Stimulated activated memory B cell treated with anti-CD40 and anti-IgM and Interleukin-4, amounts not matched to agents 10 μg/mL and 1 μg/mL and 100 μg/mL, for 72 hours (primary cell): Measurements from ENCODE around the gene SPOCK3.
"Not testable (repeated sequence)": the region's sequence is repeated elsewhere in the genome, so short reads cannot be mapped to it uniquely, and the experiment has no call there.

Experiments
- ATAC-seq: fragments of 150-1000 bp; cut with Tn5 transposase; 2 replicates; pipeline ENCODE4 v1.10.0; 2021
- H3K27ac Mint-ChIP-seq: one replicate; pipeline ENCODE4 v1.8.0; 2022; ENCODE audit warnings: mild to moderate bottlenecking, mixed read lengths
- H3K27me3 Mint-ChIP-seq: one replicate; pipeline ENCODE4 v1.8.0; 2022; ENCODE audit warnings: mixed read lengths
- H3K36me3 Mint-ChIP-seq: one replicate; pipeline ENCODE4 v1.8.0; 2022; ENCODE audit warnings: mixed read lengths
- H3K4me1 Mint-ChIP-seq: one replicate; pipeline ENCODE4 v1.8.0; 2022; ENCODE audit warnings: mixed read lengths
- H3K4me3 Mint-ChIP-seq: one replicate; pipeline ENCODE4 v1.8.0; 2022; ENCODE audit warnings: mild to moderate bottlenecking, moderate library complexity, mixed read lengths
- H3K9me3 Mint-ChIP-seq: one replicate; pipeline ENCODE4 v1.8.0; 2022; ENCODE audit warnings: mixed read lengths

SPOCK3 gene

GRCh38 chr4:166798126-166798525 lies 436.2 kb downstream of the SPOCK3 start:
- ATAC-seq: no peak
- Mint-ChIP-seq H3K4me3 (no peak overlapping the region), H3K36me3 (no peaks in the 10 kb centered on the region)

GRCh38 chr4:166777760-166778159 lies 456.5 kb downstream of the SPOCK3 start:
- Mint-ChIP-seq H3K36me3 (no peaks in the 10 kb centered on the region), H3K4me1 (no peaks in the 10 kb centered on the region), H3K27ac (no peak overlapping the region), H3K27me3 (no peaks in the 10 kb centered on the region), H3K4me3 (no peak overlapping the region), H3K9me3 (peaks cover 5% of the 10 kb centered on the region)
- ATAC-seq: no peak

More at GRCh38 chr4:166798126-166798525, 436.2 kb downstream of the SPOCK3 start:
- no peaks in the 10 kb centered on the region for H3K27me3 Mint-ChIP-seq
- no peaks in the 10 kb centered on the region for H3K9me3 Mint-ChIP-seq
- no peaks in the 10 kb centered on the region for H3K4me1 Mint-ChIP-seq
- H3K27ac Mint-ChIP-seq: no peak overlapping the region

- Mint-ChIP-seq H3K27ac (no peak overlapping the region), H3K36me3 (no peaks in the 10 kb centered on the region), H3K27me3 (no peaks in the 10 kb centered on the region), H3K4me1 (no peaks in the 10 kb centered on the region), H3K4me3 (no peak overlapping the region), H3K9me3 (peaks cover 8% of the 10 kb centered on the region)
- ATAC-seq: no peak
Observed at GRCh38 chr4:166763018-166763417, 471.3 kb downstream of the SPOCK3 start.

GRCh38 chr4:166741742-166742141 lies 492.6 kb downstream of the SPOCK3 start:
- no peak overlapping the region for H3K27ac Mint-ChIP-seq
- H3K9me3 Mint-ChIP-seq: no peaks in the 10 kb centered on the region
- no peaks in the 10 kb centered on the region for H3K27me3 Mint-ChIP-seq
- no peaks in the 10 kb centered on the region for H3K36me3 Mint-ChIP-seq
- ATAC-seq: no peak
- no peaks in the 10 kb centered on the region for H3K4me1 Mint-ChIP-seq
- H3K4me3 Mint-ChIP-seq: no peak overlapping the region

- H3K4me1 Mint-ChIP-seq, H3K36me3 Mint-ChIP-seq, H3K4me3 Mint-ChIP-seq, ATAC-seq, H3K27ac Mint-ChIP-seq, H3K9me3 Mint-ChIP-seq, H3K27me3 Mint-ChIP-seq: not testable (repeated sequence)
Observed at GRCh38 chr4:166739215-166739614, 495.1 kb downstream of the SPOCK3 start.

- Mint-ChIP-seq H3K36me3 (no peaks in the 10 kb centered on the region), H3K9me3 (no peaks in the 10 kb centered on the region), H3K27me3 (no peaks in the 10 kb centered on the region), H3K4me3 (no peak overlapping the region), H3K4me1 (no peaks in the 10 kb centered on the region), H3K27ac (no peak overlapping the region)
- ATAC-seq: no peak
Observed at GRCh38 chr4:166737430-166737829, 496.9 kb downstream of the SPOCK3 start.

GRCh38 chr4:166735553-166735952 lies 498.7 kb downstream of the SPOCK3 start:
- Mint-ChIP-seq H3K27me3 (no peaks in the 10 kb centered on the region), H3K9me3 (no peaks in the 10 kb centered on the region), H3K27ac (no peak overlapping the region), H3K36me3 (no peaks in the 10 kb centered on the region), H3K4me3 (no peak overlapping the region), H3K4me1 (no peaks in the 10 kb centered on the region)
- ATAC-seq: no peak

GRCh38 chr4:166734797-166735196 lies 499.5 kb downstream of the SPOCK3 start:
- Mint-ChIP-seq H3K27me3 (no peaks in the 10 kb centered on the region), H3K27ac (no peak overlapping the region), H3K4me1 (no peaks in the 10 kb centered on the region), H3K9me3 (no peaks in the 10 kb centered on the region), H3K4me3 (no peak overlapping the region), H3K36me3 (no peaks in the 10 kb centered on the region)
- ATAC-seq: no peak

GRCh38 chr4:166733686-166734085 lies 500.6 kb downstream of the SPOCK3 start:
- no peak for ATAC-seq
- Mint-ChIP-seq H3K36me3 (no peaks in the 10 kb centered on the region), H3K27me3 (no peaks in the 10 kb centered on the region), H3K27ac (no peak overlapping the region), H3K9me3 (no peaks in the 10 kb centered on the region), H3K4me3 (no peak overlapping the region), H3K4me1 (no peaks in the 10 kb centered on the region)

GRCh38 chr4:166726832-166727231 lies 507.5 kb downstream of the SPOCK3 start:
- no peak overlapping the region for H3K4me3 Mint-ChIP-seq
- no peak overlapping the region for H3K27ac Mint-ChIP-seq
- H3K36me3 Mint-ChIP-seq: no peaks in the 10 kb centered on the region
- H3K4me1 Mint-ChIP-seq: no peaks in the 10 kb centered on the region
- no peaks in the 10 kb centered on the region for H3K9me3 Mint-ChIP-seq
- no peak for ATAC-seq
- H3K27me3 Mint-ChIP-seq: no peaks in the 10 kb centered on the region

GRCh38 chr4:166724369-166724768 lies 509.9 kb downstream of the SPOCK3 start:
- H3K36me3 Mint-ChIP-seq: no peaks in the 10 kb centered on the region
- no peak for ATAC-seq
- H3K27me3 Mint-ChIP-seq: no peaks in the 10 kb centered on the region
- no peak overlapping the region for H3K4me3 Mint-ChIP-seq
- H3K27ac Mint-ChIP-seq: no peak overlapping the region
- no peaks in the 10 kb centered on the region for H3K4me1 Mint-ChIP-seq
- peaks cover 6% of the 10 kb centered on the region for H3K9me3 Mint-ChIP-seq

- Mint-ChIP-seq H3K36me3 (no peaks in the 10 kb centered on the region), H3K4me1 (no peaks in the 10 kb centered on the region), H3K4me3 (no peak overlapping the region), H3K27me3 (no peaks in the 10 kb centered on the region), H3K27ac (no peak overlapping the region), H3K9me3 (peaks cover 8% of the 10 kb centered on the region)
- no peak for ATAC-seq
Observed at GRCh38 chr4:166723532-166724140, 510.7 kb downstream of the SPOCK3 start.

GRCh38 chr4:166715748-166716713 lies 518.3 kb downstream of the SPOCK3 start:
- H3K4me3 Mint-ChIP-seq, H3K4me1 Mint-ChIP-seq, ATAC-seq, H3K27me3 Mint-ChIP-seq, H3K27ac Mint-ChIP-seq, H3K36me3 Mint-ChIP-seq: not testable (repeated sequence)
- peaks cover 21% of the 10 kb centered on the region for H3K9me3 Mint-ChIP-seq

GRCh38 chr4:166700592-166700991 lies 533.7 kb downstream of the SPOCK3 start:
- Mint-ChIP-seq H3K27ac (no peak overlapping the region), H3K27me3 (no peaks in the 10 kb centered on the region), H3K4me3 (no peak overlapping the region), H3K36me3 (no peaks in the 10 kb centered on the region), H3K9me3 (peaks cover 12% of the 10 kb centered on the region), H3K4me1 (no peaks in the 10 kb centered on the region)
- ATAC-seq: no peak

GRCh38 chr4:166688835-166689234 lies 545.5 kb downstream of the SPOCK3 start:
- H3K36me3 Mint-ChIP-seq: no peaks in the 10 kb centered on the region
- H3K9me3 Mint-ChIP-seq: peaks cover 7% of the 10 kb centered on the region
- no peak overlapping the region for H3K4me3 Mint-ChIP-seq
- H3K4me1 Mint-ChIP-seq: no peaks in the 10 kb centered on the region
- H3K27me3 Mint-ChIP-seq: no peaks in the 10 kb centered on the region
- no peak for ATAC-seq
- H3K27ac Mint-ChIP-seq: no peak overlapping the region

GRCh38 chr4:166687828-166688227 lies 546.5 kb downstream of the SPOCK3 start:
- Mint-ChIP-seq H3K4me3 (no peak overlapping the region), H3K27me3 (no peaks in the 10 kb centered on the region), H3K9me3 (peaks cover 7% of the 10 kb centered on the region), H3K27ac (no peak overlapping the region), H3K36me3 (no peaks in the 10 kb centered on the region), H3K4me1 (no peaks in the 10 kb centered on the region)
- no peak for ATAC-seq
